GM18907 (cell line): ENCODE results near the gene MFAP3.
"Not testable (repeated sequence)": the region's sequence is repeated elsewhere in the genome, so short reads cannot be mapped to it uniquely, and the experiment has no call there.

Source experiments
- ATAC-seq: cut with Tn5 transposase; IDR thresholded peaks from one replicate; pipeline ENCODE4 v1.9.1; 2021; ENCODE audit warnings: mild to moderate bottlenecking, moderate library complexity; ENCODE audit not compliant: unreplicated experiment

The MFAP3 gene

DNA sequence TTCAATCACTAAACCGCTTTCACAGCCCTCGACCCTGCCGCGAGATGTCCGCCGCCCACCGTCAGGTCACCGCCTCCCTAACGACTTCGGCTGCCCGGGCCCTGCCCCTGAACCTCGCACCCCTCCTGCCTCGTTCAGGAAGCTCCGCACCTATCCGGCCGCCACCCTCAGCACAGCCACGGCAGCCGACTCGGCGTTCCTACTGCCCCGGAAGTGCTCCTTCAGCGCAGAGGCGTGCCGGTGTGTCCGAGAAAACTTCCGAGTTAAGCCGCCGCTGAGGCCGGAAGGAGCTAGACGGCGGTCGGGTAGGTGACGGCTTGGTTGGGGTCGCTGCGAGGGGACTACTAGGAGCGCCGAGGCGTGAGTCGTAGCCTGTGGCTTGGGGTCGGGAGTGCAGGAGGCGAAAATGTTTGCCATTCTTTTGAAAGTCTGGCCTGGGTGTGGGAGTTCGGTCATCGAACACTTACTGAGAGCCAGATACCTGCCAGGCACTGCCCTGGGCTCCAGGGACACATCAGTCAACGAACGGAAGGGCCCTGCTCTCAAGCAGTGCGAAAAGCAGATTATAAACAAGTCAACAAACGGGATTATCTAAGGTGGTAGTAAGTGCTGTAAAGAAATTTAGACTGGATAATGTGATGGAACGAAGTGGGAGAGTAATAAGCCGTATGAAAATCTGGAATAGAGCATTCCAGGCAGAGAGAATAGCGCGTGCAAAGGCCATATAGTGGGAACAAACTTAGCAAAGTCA, at the start of gene MFAP3, which contains the start of gene FAM114A2:
TSS of gene MFAP3 (plus strand) at position 261 of the 751 bp plus-strand sequence. CDS start 10,756 bp downstream, outside the sequence.
TSS of gene FAM114A2 (minus strand) at position 204 of the 751 bp plus-strand sequence. CDS start 3,957 bp downstream, outside the sequence.
- peak; percentile 99 for ATAC-seq

DNA sequence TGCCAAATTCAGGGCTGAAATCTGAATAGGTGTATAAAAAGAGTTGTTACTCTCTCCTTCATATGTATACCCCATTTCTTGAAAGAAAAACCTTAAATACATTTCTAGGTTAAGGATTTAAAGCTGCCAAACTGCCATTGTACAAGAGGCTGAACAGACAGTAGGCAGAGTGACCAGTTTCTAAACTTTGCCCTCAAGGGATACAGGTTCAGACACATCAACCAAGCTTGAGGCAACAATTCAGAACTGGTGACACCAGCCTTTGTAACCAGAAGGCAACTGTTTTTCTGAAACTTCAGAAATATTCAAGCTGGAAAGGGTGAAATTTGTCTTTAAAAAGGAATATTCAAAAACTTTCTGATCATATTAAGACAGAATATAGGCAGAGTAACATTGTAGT, 47.6 kb upstream of the MFAP3 start:
- ATAC-seq = no peak

DNA sequence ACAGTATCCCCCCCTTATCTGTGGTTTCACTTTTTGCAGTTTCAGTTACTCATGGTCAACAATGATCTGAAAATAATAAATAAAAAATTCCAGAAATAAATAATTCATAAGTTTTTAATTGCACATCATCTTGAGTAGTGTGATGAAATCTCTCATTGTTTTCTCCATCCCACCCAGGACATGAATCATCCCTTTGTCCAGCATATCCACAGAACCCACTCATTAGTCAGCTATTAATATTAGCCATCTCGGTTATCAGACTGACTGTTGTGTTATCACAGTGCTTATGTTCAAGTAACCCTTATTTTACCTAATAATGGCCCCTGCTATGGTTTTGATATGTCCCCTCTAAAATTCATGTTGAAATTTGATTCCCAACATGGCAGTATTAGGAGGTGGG, 40.8 kb upstream of the MFAP3 start:
- no peak for ATAC-seq

DNA sequence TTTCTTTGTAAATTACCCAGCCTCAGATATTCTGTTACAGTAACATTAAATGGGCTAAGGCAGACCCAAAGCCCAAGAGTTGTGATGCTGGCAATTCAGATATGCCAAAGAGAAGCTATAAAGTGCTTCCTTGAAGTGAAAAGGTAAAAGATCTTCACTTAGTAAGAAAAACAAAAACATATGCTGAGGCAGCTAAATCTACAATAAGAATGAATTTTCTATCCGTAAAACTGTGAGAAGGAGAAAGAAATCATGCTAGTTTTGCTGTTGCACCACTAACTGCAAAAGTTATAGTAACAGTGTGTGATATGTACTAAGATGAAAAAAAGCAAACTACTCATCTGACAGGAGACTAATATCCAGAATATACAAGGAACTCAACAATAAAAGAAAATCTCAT, 40.0 kb upstream of the MFAP3 start:
- no peak for ATAC-seq

DNA sequence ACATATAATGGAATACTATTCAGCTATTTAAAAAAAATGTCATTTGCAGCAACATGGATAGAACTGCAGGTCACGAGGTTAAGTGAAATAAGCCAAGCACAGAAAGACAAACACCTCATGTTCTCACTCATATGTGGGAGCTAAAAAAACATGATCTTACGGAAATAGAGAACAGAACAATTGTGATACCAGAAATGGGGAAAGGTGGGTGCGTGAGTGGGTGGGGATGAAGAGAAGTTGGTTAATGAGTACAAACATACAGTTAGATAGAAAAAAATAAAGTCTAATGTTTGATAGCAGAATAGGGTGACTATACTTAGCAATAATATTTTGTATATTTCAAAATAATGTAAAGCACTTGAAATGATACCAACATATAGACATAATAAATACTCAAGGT, 38.8 kb upstream of the MFAP3 start:
- ATAC-seq = no peak

DNA sequence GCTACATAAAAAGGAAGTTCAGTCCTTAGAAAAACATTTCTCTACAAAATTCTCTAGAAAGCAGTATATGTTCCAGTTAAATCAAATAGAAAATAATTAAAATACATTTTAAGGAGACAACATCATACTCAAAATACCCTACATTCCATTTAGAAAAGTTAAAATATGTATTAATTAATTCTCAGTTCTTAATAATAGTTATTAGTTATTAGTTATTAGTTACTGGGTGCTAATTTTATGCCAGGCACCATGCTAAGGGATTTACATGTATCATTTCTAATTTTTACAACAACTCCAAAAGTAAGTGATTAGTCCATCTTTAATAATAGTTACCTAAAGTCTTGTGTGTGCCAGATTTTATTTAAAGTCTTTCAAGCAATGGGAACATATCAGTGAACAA, 38.1 kb upstream of the MFAP3 start:
- ATAC-seq = no peak

DNA sequence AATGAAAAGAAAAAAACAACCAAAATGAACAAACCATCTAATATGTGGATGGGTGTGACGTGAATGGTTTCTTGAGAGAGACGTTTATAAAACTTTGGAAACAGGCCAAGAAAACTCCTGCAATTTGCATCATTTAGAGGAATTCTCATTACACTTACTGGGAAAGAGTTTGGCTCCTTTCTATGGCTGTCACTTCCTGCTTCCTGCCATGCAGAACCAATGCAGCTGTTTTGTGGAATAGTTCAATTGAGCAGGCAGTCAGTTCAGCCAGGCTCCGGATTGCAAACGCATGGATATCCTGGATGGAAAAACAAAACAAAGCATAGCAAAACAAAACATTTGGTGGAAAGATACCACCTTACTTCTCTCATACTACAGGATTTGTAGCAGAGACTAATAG, 36.7 kb upstream of the MFAP3 start:
- no peak for ATAC-seq

DNA sequence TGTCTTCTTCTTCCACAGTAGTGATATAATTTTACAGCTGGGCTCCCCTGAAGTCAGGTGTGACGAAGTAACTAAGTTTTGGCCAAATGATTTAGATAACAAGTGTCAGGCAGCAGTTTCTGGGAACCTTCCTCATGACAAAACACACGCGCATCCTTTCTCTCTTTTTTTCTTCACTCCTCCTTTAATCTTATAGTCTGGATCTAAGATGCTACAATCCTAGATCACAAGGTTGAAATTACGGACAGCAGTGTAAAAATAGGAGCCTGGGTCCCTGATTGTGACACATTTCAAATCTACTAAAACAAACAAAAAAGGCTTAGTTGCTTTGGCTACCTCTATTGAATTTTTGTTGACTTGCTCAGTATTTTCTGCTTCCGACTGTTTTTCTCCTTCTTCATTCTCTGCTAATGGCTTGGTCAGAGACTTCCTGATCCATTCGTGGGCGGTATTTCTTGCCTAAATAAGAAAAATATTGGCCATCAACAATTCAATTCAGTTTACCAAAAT, 36.2 kb upstream of the MFAP3 start:
- no peak for ATAC-seq

DNA sequence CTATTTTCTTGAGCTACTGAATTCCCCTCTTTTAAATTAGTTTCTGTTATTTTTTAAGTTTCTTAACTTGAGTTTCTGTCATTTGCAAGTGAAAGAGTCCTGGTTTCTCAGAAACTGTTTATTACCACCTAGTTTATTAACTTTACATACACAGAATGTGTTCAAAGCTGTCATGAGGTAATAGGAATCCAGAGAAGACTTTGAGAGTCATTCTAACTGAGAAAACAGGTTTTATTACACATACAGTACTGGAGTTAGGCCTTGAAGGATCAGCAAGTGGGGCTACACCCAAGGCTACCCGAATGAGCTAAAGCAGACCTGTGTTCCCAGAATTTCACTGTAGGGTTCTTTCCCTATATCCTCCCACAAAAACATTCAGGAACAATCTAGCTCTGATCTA, 33.1 kb upstream of the MFAP3 start:
- ATAC-seq = no peak

DNA sequence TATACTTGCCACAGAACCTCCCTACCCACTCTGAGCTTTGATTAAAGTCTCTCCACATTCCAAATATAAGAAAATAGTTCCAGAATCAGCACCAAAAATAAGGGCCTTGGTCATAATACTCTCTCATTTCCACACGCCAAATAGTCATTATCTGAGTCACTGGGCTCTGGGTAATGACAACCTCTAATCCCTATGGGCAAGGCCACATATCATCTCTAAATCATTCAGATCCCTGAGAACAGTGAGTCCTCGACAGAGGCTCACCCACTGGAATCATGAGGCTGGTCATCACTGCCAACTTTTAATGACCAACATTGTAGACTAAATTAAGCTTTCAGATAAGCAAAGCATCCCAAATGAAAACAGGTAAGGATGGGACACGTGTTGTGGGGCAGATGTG, 28.1 kb upstream of the MFAP3 start:
- ATAC-seq = no peak

DNA sequence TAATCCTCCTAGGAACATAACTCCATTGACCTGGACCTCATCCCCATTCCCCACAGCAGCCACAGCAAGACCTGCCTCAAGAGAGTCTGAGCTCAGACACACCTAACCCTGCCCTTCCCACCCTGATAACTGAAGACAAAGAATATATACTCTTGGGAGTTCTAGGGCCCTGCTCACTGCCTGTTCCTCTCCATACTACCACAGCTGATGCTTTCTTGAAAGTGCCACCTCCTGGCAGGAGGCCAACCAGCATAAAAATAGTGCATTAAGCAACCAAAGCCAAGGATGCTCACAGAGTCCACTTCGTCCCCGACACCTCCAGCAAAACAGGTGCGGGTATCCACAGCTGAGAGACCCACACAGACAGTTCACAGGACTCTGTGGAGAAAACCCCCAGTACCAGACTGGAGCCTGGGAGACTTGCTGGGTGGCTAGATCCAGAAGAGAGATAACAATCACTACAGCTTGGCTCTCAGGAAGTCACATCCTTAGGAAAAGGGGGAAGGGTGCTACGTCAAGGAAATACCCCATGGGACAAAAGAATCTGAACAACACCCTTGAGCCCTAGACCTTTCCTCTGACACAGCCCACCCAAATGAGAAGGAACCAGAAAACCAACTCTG, 23.6 kb upstream of the MFAP3 start:
- no peak for ATAC-seq

DNA sequence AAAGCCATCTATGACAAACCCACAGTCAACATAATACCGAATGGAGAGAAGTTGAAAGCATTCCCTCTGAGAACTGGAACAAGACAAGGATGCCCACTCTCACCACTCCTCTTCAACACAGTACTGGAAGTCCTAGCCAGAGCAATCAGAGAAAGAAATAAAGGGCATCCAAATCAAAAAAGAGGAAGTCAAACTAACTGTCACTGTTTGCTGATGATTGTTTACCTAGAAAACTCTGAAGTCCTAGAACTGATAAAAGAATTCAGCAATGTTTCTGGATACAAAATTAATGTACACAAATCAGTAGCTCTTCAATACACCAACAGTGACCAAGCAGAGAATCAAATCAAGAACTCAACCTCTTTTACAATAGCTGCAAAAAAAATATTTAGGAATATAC, 19.8 kb upstream of the MFAP3 start:
- ATAC-seq = not testable (repeated sequence)

DNA sequence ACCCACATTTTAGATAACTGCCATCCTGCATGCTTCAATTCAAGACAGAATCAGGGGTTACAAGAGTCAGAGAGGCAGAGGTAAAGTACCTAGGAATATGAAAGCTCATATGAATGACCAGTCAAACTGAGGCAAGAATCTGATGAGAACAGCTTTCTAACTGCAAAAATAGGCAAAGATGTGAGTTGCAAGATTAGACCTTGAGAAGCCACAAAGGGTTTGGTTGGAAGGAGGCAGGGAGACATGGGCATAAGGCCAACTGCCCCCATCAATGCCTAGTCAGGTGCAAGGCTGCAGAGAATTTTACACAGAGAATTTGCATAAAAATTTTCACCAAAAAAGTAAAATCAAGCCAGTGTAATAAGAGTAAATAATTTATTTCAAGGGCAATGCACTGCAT, 12.8 kb upstream of the MFAP3 start:
- no peak for ATAC-seq

DNA sequence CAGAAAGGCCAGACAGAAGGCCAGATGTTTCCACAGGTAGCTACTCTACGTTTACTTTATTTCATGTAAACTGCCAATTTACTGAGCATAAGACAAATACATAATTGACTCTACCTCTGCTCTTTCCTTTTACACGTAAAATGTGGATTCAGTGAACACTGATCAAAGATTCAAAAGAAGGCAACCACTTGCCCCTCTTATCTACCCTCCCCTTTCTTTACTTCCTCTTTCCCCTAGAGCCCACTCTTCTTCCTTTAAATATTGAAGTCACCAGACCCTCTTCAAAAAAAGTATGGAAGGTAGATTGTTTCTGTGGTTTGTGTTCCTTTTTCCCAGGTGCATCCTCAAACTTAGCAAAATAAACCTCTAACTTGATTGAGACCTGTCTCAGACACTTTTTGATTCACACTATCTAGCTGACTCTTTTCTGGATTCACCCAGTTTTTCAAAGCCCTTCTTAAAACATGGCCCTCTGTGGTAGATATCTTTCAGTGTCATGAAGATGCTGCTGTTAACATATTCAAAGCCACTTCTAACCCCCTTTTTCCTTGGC, 6.8 kb upstream of the MFAP3 start:
- ATAC-seq = no peak

DNA sequence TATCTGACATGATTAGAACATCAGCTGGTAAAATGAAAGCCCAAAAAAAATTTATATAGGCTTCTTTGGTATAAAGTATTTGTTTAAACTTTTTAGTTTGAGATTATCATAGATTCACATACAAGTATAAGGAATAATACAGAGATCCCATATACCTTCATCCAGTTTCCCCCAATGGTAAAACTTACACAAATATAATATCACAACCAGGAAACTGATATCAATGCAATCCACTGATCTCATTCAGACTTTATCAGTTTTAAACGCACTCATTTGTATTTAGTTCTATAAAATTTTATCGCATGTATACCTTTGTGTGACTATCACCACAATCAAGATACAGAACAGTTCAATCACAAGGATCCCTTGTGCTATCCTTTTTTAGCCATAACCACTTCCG, 3.8 kb upstream of the MFAP3 start:
- no peak for ATAC-seq

DNA sequence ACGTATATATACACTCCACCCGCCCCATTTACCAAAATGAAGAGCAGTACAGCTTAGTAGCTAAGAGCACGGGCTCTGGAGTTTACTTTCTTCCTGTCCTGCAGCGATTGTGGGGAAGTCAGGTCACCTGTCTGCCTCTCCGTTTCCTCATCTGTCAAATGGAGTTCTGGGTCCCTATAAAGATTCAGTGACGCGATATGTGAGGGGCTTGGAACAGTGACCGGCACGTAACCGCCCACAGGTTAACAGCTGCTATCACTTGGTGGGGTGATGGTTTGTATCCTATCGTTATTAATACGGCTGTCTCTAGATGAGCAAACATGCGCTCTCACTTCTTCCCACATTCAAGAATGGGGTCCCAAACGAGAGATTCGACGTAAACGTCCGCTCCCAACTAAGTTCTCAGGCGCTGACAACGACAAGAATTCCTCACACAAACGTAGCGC, 483 bp upstream of the MFAP3 start:
- peak; percentile 62 for ATAC-seq

DNA sequence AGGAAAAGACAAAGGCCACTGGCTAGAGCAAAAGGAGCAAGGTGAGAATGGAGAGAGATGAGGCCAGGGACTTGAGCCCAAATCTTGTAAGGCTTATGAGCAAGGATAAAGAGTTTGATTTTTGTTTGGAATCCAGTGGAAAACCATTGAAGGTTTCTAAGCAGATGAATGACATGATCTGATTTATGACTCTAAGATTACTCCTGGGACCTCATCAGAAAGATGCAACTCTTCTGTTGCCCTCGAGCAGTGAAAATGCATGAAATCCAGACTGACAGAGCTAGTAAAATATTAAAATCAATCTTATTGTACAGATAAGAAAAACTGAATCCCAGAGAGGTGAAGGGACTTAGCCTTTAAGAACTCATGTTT, 677 bp downstream of the MFAP3 start:
- ATAC-seq = no peak

DNA sequence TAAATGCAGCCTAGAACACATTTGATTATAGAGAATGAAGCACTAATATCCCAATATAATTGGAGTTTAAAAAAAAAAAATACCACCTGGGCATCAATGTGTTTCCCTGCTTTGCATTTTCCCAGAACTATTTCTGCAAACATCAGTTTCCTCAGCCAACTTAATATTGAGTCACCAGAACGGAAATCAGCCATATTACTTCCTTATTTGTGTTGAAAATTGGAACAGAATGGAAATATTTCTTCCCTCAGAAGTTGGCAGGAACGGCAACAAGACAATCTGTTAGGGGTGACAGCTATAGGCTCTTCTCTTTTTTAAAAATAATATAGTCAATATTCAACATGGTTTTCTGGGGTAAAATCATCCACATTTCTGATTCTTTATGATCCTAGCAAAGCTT, 4.0 kb downstream of the MFAP3 start:
- no peak for ATAC-seq

DNA sequence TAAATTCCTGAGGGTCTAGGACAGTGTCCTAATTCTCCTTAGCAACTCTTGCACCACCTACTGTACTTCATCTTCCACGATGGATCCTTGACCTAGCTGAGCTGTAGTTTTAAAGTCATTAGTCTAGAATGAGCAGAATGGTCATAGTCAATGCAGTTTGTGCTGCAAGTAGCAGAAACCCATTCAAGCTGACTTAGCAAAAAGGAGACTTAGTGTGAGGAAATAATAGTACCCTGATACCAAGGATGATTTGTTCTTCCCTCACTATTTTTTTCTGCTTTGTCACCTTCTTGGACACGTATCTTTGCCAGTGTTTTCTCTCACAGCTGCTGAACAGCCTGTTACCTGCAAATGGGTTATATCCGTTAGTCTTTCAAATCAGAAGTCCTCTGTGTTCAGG, 5.3 kb downstream of the MFAP3 start:
- no peak for ATAC-seq

DNA sequence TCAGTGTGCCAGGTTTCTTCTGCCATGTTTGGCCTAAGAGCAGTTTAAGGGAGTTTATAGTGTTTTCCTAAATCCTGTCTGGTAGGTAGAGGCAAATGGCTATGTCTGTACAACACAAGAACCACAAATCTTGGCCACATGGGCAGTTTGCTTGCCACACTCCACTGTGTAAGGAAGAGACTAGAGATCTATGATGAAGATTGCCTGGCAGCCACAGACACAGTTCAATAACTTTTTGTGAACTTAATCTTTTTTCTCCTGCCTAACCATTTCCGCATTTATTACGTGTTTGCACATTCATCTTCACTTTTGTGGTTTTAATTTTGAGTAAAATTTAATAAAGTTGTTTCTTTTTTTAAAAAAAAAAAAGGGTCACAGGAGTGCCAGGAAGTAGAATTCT, 5.8 kb downstream of the MFAP3 start:
- ATAC-seq = no peak

DNA sequence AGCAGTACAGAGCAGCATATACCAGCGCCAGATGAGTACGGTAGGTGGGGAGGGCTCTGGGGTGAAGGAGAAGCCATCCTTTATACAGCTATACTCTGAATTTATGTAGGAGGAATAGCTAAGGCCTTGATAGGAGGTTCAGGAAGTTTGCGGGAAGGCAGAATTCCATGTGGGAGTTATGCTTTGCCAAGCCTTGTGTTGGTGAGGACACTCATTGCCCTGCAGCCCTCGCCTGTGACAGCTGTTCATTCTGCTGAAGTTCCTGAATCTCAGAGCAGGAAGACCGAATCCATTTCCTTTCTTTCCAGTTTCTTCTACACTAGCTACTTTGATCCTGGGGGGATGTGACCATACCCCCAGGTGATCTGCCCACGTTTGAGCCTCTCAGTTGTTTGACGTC, 7.7 kb downstream of the MFAP3 start:
- ATAC-seq = no peak

DNA sequence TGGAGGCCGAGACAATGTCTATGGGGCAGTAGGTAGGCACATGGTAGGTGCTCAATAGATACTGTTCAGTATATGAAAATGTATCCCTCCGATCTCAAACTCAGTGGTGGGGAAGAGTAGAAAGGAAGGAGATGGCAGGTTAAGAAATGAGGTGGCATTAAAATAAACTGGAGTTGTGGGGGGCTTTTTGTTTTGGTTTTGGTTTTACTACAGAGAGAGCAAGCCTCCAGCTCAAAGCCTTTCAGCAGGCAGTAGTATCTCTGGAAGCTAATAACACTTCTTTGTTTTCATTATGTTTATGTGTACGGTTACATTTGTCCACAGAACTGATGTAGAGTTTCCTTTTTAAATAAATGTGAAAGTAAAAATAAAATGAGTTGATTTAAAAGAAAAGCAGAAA, 8.6 kb downstream of the MFAP3 start:
- peak; percentile 48 for ATAC-seq
